Activated T-cell treated with anti-CD3 and anti-CD28 coated beads for 24 hours (primary cell): ENCODE results near the gene TRIM29.

ENCODE experiments used
- DNase-seq: peaks from one replicate; pipeline ENCODE4 v3.0.0-alpha.2; 2020; ENCODE audit warnings: low read depth

Gene TRIM29

DNA sequence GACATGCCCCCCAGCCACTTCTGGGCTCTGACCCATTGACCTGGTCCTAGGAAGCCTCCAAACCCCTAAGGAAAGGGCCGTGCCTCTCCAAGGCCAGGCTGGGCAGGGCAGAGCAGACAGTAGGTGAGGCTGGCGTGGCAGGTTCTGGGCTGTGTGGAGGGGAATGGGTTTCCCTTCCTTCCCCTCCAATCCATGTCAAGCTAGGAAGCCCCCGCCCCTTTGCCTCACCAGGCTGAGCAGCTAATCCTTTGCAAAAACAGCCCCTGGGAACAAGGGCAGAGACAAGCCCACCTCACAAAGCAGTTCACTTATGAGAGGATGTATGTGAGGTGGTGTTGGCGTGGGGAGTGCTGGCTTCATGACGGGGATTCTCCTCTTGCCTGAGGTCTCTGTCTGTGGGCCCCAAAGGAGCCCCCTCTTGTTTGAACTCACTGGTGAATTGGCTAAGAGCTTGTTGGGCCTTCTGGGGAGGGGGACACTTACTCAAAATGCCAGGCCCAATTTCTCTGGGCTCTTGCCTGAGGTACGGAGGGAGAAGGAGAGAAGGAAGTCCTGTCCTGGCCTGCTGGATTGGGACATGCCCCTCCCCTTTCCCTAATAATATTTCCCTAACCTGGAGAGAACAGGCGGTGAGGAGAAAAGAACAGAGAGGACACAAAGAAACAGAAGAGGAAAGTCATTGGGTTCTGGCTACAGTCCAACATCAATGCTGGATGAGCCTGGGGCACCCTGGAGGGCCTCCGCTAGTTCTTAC is 1.6 kb upstream of the TRIM29 start:
- DNase-seq, result no peak

- DNase-seq, result no peak
Measured at GRCh38 chr11:120137187-120137610, 714 bp downstream of the TRIM29 start.

GRCh38 chr11:120136356-120136755 is 1.6 kb downstream of the TRIM29 start:
- no peak for DNase-seq

- DNase-seq, result no peak
Measured at GRCh38 chr11:120135838-120136237, 2.1 kb downstream of the TRIM29 start.

DNA sequence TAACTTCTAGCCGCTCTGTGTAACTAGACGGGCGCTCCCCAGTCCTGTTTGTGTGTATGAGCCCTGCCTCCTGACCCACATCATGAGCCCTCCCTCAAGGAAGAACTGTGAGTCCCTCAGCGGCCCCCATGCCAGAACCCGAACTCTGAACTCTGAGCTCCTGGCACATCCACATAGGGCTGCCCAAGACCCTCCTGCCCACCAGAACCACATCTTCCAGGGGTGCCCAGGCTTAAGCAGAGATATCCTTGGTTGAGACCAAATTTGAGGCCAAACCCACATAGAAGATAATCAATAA is 3.0 kb downstream of the TRIM29 start:
- no peak for DNase-seq

GRCh38 chr11:120134106-120134930 is 3.6 kb downstream of the TRIM29 start:
- no peak for DNase-seq

- DNase-seq, result no peak
Measured at GRCh38 chr11:120133216-120134105, 4.5 kb downstream of the TRIM29 start.

- DNase-seq, result no peak
Measured at GRCh38 chr11:120132645-120133185, 5.2 kb downstream of the TRIM29 start.

GRCh38 chr11:120131941-120132644 is 5.8 kb downstream of the TRIM29 start:
- DNase-seq, result no peak

DNA sequence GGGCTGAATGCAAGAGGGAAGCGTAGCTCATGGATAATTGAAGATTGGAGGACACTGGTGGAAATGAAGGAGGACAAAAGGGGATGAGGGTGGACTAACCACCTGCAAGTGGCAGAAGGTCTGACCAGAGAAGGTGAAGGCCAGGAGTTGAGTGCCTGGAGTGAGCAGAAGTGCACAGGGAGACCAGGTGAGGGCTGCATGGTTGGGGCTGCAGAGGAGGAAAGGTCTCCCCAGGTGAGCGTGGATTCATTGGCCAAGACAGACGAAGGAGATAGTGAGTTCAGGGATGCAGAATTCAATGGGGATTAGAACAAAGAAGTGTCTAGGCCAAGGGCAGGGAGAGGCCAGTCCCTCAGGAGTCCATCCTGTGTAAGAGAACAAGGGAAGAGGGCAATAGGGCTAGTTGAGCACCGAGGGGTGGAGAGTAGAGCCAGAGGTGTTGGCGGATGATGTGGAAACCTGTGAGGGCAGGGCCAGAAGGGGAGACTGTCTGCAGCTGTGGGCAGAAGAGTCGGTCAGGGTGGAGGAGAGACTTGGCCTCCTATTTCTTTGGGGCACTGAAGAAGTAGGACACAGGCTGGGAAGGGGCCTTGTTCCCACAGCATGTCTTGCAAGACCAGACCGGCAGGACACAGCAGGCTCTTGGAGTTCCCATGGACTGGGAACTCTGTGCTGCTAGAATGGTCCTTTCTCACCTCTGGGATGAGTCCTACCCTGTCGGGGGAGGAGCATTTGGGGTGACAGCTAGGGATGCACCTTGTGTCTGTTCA is 6.7 kb downstream of the TRIM29 start:
- DNase-seq, result no peak

DNA sequence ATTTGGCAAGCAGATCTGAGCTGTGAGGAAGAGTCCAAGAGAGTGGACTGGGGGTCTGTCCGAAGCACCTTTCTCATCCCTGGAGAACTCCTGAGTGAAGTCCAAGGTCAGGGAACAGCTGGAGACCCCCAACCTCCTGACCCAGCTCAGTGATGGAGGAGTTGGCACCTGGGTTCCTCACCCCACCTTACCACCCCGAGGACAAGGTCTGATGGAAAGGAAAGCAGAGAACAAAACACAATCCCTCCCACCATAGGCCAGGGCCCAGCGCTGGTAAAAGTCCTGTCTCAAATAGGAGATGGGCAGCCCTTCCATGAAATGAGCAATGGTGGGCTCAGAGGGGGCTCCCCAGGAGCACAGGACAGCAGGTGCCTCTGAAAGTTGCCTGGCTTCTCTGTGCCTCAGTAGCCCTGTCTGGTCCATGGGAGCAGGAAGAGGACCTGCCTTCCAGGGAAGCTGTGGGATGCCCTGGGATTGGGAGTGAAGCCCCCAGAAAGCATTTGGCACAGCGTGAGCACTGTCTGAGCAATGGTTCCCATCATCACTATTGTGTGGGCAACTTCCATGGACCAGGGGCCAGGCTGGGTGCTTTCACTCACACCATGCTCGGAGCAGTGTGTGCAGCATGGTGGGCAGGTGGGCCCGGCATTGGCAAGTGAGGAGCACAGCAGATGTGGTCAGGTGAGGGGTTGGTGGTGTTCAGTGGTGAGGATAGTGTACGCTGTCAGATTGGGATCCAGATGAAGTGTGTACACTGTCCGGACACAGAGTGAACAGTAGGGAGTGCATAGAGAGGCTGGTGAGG is 7.5 kb downstream of the TRIM29 start:
- DNase-seq, result no peak

GRCh38 chr11:120129570-120129969 is 8.3 kb downstream of the TRIM29 start:
- DNase-seq, result no peak

- DNase-seq, result no peak
Measured at GRCh38 chr11:120128392-120129119, 9.4 kb downstream of the TRIM29 start.

- no peak for DNase-seq
Measured at GRCh38 chr11:120127236-120127635, 10.7 kb downstream of the TRIM29 start.

GRCh38 chr11:120126620-120127019 is 11.3 kb downstream of the TRIM29 start:
- DNase-seq, result no peak

DNA sequence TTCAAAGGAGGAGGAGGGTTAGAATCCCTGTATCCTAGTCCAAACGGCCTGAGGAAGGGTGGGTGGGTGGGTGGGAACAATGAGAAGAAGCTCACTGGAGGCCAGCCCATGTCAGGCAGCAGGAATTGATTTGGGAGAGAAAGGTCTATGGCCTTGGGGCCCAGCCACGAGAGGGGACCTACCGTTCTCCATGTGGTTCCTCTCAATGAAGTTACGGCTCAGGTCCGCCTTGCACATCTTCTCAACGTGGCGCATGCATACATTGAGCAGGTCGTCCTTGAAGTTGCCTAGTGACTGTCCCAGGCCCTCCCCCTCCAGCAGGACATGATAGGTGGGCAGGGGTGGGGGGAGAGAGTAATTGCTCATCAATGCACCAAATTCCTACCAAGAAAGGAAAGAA is 12.4 kb downstream of the TRIM29 start:
- no peak for DNase-seq

DNA sequence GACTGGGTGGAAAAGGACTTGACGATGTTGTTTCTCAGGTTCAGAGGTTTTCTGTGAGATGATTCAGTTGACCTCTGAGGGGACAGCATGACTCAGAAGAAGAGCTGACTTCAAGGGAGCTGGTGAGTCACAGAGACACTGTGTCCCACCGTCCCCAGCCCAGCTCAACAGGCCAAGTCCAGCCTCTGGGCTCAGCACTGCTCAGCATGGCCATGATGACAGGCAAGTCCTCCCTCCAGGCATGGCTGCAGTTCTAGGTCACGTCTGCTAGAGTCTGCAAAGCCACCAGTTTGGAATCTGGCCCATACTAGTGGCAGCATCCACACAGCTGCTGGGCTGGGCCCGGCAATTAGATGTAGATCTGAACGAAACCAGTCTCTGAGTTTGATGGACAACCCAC is 12.9 kb downstream of the TRIM29 start:
- no peak for DNase-seq

GRCh38 chr11:120124355-120124754 is 13.6 kb downstream of the TRIM29 start:
- DNase-seq, result no peak

GRCh38 chr11:120123946-120124345 is 14.0 kb downstream of the TRIM29 start:
- no peak for DNase-seq
